Lower leg skin (tissue), 3 donors: ENCODE results near the gene NUMB.

Experiments
- POLR2A ChIP-seq, 2 donors: fragments of 450-650 bp; IDR thresholded peaks; one replicate each; pipeline ENCODE4 v1.6.1; 2016 to 2017; ENCODE audit warnings: antibody characterized with exemption in 2 of 2, mild to moderate bottlenecking in 1 of 2, moderate library complexity in 1 of 2
- TF ChIP-seq, protein P1 (sequence below), 3 donors: fragments of 450-650 bp; IDR thresholded peaks; one replicate each; pipeline ENCODE4 v1.5.1; 2016; ENCODE audit warnings: antibody characterized with exemption in 3 of 3, mild to moderate bottlenecking in 3 of 3, moderate library complexity in 2 of 3

DNA sequence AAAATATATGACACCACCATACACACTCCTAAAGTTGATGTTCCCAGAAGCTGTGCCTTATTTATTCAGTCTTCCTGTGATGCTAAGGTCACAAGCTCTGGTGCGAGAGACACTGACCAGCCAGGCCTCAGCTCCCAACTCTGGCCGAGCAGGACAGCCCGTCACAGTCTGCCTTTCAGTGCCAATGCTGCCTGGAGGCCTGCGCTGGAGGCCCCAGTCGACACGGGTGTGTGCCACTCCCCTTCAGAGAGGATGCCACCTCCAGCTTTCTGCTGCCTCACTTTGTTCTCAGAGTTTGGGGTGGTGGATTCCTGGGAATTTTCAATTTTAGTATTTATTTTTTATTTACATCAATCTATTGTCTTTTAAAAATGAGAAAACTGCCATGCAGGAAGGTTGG, 228.3 kb downstream of the NUMB start:
- TF ChIP-seq, protein P1, sequence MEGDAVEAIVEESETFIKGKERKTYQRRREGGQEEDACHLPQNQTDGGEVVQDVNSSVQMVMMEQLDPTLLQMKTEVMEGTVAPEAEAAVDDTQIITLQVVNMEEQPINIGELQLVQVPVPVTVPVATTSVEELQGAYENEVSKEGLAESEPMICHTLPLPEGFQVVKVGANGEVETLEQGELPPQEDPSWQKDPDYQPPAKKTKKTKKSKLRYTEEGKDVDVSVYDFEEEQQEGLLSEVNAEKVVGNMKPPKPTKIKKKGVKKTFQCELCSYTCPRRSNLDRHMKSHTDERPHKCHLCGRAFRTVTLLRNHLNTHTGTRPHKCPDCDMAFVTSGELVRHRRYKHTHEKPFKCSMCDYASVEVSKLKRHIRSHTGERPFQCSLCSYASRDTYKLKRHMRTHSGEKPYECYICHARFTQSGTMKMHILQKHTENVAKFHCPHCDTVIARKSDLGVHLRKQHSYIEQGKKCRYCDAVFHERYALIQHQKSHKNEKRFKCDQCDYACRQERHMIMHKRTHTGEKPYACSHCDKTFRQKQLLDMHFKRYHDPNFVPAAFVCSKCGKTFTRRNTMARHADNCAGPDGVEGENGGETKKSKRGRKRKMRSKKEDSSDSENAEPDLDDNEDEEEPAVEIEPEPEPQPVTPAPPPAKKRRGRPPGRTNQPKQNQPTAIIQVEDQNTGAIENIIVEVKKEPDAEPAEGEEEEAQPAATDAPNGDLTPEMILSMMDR (IDR thresholded peaks at IDR 0.05) = no peak
- TF ChIP-seq POLR2A (IDR thresholded peaks at IDR 0.05) = no peak
